HG03469 (cell line): ENCODE data around the gene ATG16L2.
A peak's percentile ranks its signal among the peaks of the same experiment; 100 is the strongest.
"Not testable (repeated sequence)": the region's sequence is repeated elsewhere in the genome, so short reads cannot be mapped to it uniquely, and the experiment has no call there.

Source experiments
- ATAC-seq: cut with Tn5 transposase; IDR thresholded peaks from one replicate; pipeline ENCODE4 v1.9.1; 2021; ENCODE audit warnings: mild to moderate bottlenecking, moderate library complexity, moderate number of reproducible peaks; ENCODE audit not compliant: unreplicated experiment

The ATG16L2 gene

GRCh38 chr11:72779495-72780128, 34.6 kb upstream of the ATG16L2 start:
- no peak for ATAC-seq

- no peak for ATAC-seq
These were observed 33.7 kb upstream of the ATG16L2 start for GRCh38 chr11:72780296-72781062.

GRCh38 chr11:72781063-72781312, 33.2 kb upstream of the ATG16L2 start:
- ATAC-seq = no peak

GRCh38 chr11:72781313-72782080, 32.7 kb upstream of the ATG16L2 start:
- ATAC-seq = no peak

GRCh38 chr11:72782081-72782920, 31.9 kb upstream of the ATG16L2 start:
- no peak for ATAC-seq

GRCh38 chr11:72783144-72783905, 30.9 kb upstream of the ATG16L2 start:
- no peak for ATAC-seq

- ATAC-seq = no peak
These were observed 29.5 kb upstream of the ATG16L2 start for GRCh38 chr11:72784662-72785061.

GRCh38 chr11:72786305-72787215, 27.7 kb upstream of the ATG16L2 start:
- no peak for ATAC-seq

- no peak for ATAC-seq
These were observed 26.8 kb upstream of the ATG16L2 start for GRCh38 chr11:72787216-72788104.

- no peak for ATAC-seq
These were observed 26.0 kb upstream of the ATG16L2 start for GRCh38 chr11:72788241-72788640.

- ATAC-seq = no peak
These were observed 24.6 kb upstream of the ATG16L2 start for GRCh38 chr11:72789493-72790131.

- ATAC-seq = not testable (repeated sequence)
These were observed 23.0 kb upstream of the ATG16L2 start for GRCh38 chr11:72791228-72791627.

- no peak for ATAC-seq
These were observed 21.7 kb upstream of the ATG16L2 start for GRCh38 chr11:72792437-72793021.

- ATAC-seq = no peak
These were observed 21.2 kb upstream of the ATG16L2 start for GRCh38 chr11:72793076-72793424.

GRCh38 chr11:72793425-72794367, 20.5 kb upstream of the ATG16L2 start, which contains the start of gene STARD10:
TSS of gene STARD10 (minus strand) at chr11:72794047. CDS start at chr11:72781181, 12,866 bp downstream.
- ATAC-seq = peak; percentile 53

- ATAC-seq = no peak
These were observed 15.8 kb upstream of the ATG16L2 start for GRCh38 chr11:72798361-72798760.
